PC-9 (cell line): ENCODE data around the gene RARB. TPM values are rescaled to one million over a fixed set of nuclear protein-coding genes. Genes with fewer than 3 reads are reported as not detected.

Experiments
- BruUV-seq: library from RNA; stranded (reverse); fragments of 400-500 nt; replicated peaks from 2 replicates; lab custom pipeline; 2021; lab: Mats Ljungman, UMichigan
- CTCF ChIA-PET: fragments of 300-600 bp; sonication (Branson Sonifier 250); formaldehyde crosslinking; loops from one replicate; lab custom pipeline; 2022; ENCODE audit warnings: antibody characterized with exemption; lab: Charles Lee
- POLR2A ChIA-PET: fragments of 300-600 bp; sonication (Branson Sonifier 250); formaldehyde crosslinking; loops from one replicate; lab custom pipeline; 2022; ENCODE audit warnings: antibody characterized with exemption; ENCODE audit not compliant: unreplicated experiment; lab: Charles Lee
- DNase-seq, 2 experiments: peaks; one replicate each; pipeline versions ENCODE4 v3.0.0 to v3.0.0-alpha.2; 2015 to 2022; ENCODE audit warnings: mixed read lengths in 1 of 2
- H2AFZ ChIP-seq: fragments of 200-600 bp; sonication (generic); 2 replicates; pipeline ENCODE4 v1.8.1; 2017; ENCODE audit warnings: antibody characterized with exemption
- H3F3A ChIP-seq: fragments of 200-600 bp; sonication (generic); 2 replicates; pipeline ENCODE4 v1.8.1; 2017; ENCODE audit warnings: antibody characterized with exemption, mild to moderate bottlenecking, low read depth; ENCODE audit not compliant: insufficient read depth
- H3K27ac ChIP-seq: fragments of 200-600 bp; sonication (generic); 2 replicates; pipeline ENCODE4 v1.6.1; 2016; ENCODE audit warnings: mixed run types
- H3K27me3 ChIP-seq: fragments of 200-600 bp; sonication (generic); 2 replicates; pipeline ENCODE4 v1.6.1; 2016; ENCODE audit warnings: low read depth, mixed run types; ENCODE audit not compliant: insufficient read depth
- H3K36me3 ChIP-seq: fragments of 200-600 bp; sonication (generic); 2 replicates; pipeline ENCODE4 v1.6.1; 2016; ENCODE audit warnings: low read depth, mixed run types
- H3K4me1 ChIP-seq: fragments of 200-600 bp; sonication (generic); replicated peaks from 2 replicates; pipeline ENCODE4 v1.6.1; 2016; ENCODE audit warnings: mixed run types; ENCODE audit not compliant: insufficient read depth
- H3K4me2 ChIP-seq: fragments of 200-600 bp; sonication (generic); 2 replicates; pipeline ENCODE4 v1.6.1; 2017; ENCODE audit warnings: mixed run types
- H3K4me3 ChIP-seq: fragments of 200-600 bp; sonication (generic); 2 replicates; pipeline ENCODE4 v1.6.1; 2016; ENCODE audit warnings: mixed run types
- H3K79me2 ChIP-seq: fragments of 200-600 bp; sonication (generic); 2 replicates; pipeline ENCODE4 v1.6.1; 2017; ENCODE audit warnings: low read depth, mixed run types
- H3K9me2 ChIP-seq: fragments of 200-600 bp; sonication (generic); 2 replicates; pipeline ENCODE4 v1.8.1; 2017; ENCODE audit warnings: mild to moderate bottlenecking; ENCODE audit not compliant: insufficient read depth
- H3K9me3 ChIP-seq: fragments of 200-600 bp; sonication (generic); 2 replicates; pipeline ENCODE4 v1.8.1; 2016; ENCODE audit warnings: low read depth; ENCODE audit not compliant: insufficient read depth
- H4K20me1 ChIP-seq: fragments of 200-600 bp; sonication (generic); 2 replicates; pipeline ENCODE4 v1.8.1; 2017; ENCODE audit not compliant: insufficient read depth
- CTCF ChIP-seq: fragments of 200-600 bp; sonication (generic); conservative IDR thresholded peaks from 2 replicates; pipeline ENCODE4 v1.6.1; 2017; ENCODE audit warnings: mixed run types, antibody characterized with exemption, mild to moderate bottlenecking, moderate library complexity
- EZH2 ChIP-seq: fragments of 200-600 bp; sonication (generic); IDR thresholded peaks from 2 replicates; pipeline ENCODE4 v1.8.0; 2017; ENCODE audit warnings: antibody characterized with exemption, low read depth
- intact Hi-C: fragments of 100-400 bp; cut with micrococcal nuclease; formaldehyde crosslinking; loops from one replicate; pipeline ENCODE4 v1.10.0; 2022; ENCODE audit not compliant: unreplicated experiment
- total RNA-seq: library from RNA; stranded (reverse); gene quantifications from 2 replicates; pipeline ENCODE4 v1.2.3, GENCODE V29; 2021

Gene RARB
- total RNA-seq, 1 experiment from 2014 or later, result 1.0 TPM

- 0 out of 2 replicates have a peak, but pooled peaks cover 11% of the 10 kb centered on the region for H3F3A ChIP-seq
- no peak overlapping the region for H3K27ac ChIP-seq
- no peaks in the 10 kb centered on the region for H3K9me3 ChIP-seq
- TF ChIP-seq EZH2, result no peak
- no peak for TF ChIP-seq CTCF
- no peaks in the 10 kb centered on the region for H3K79me2 ChIP-seq
- H3K27me3 ChIP-seq, result no peaks in the 10 kb centered on the region
- BruUV-seq, result no TSS peak
- DNase-seq, result no peak
- no peak overlapping the region for H2AFZ ChIP-seq
- POLR2A ChIA-PET, result no interaction called here
- intact Hi-C loops, result no loop called here
- no peaks in the 10 kb centered on the region for H3K9me2 ChIP-seq
- H3K36me3 ChIP-seq, result no peaks in the 10 kb centered on the region
- H3K4me3 ChIP-seq, result no peak overlapping the region
- CTCF ChIA-PET, result no interaction called here
- H3K4me2 ChIP-seq, result no peak overlapping the region
- H3K4me1 ChIP-seq, result peaks cover 18% of the 10 kb centered on the region
- no peaks in the 10 kb centered on the region for H4K20me1 ChIP-seq
Measured at GRCh38 chr3:25432176-25432720, 4.2 kb downstream of the RARB start.

- H2AFZ ChIP-seq, result no peak overlapping the region
- TF ChIP-seq EZH2 (no peak), CTCF (no peak)
- H3K4me1 ChIP-seq, result peaks cover 18% of the 10 kb centered on the region
- H4K20me1 ChIP-seq, result no peaks in the 10 kb centered on the region
- ChIA-PET CTCF (no interaction called here), POLR2A (no interaction called here)
- no peaks in the 10 kb centered on the region for H3K27me3 ChIP-seq
- no peaks in the 10 kb centered on the region for H3K9me3 ChIP-seq
- no peak overlapping the region for H3K4me3 ChIP-seq
- intact Hi-C loops, result no loop called here
- H3K4me2 ChIP-seq, result no peak overlapping the region
- DNase-seq, result no peak
- no peaks in the 10 kb centered on the region for H3K36me3 ChIP-seq
- BruUV-seq, result no TSS peak
- no peaks in the 10 kb centered on the region for H3K9me2 ChIP-seq
- no peaks in the 10 kb centered on the region for H3K79me2 ChIP-seq
- no peak overlapping the region for H3K27ac ChIP-seq
- 0 out of 2 replicates have a peak, but pooled peaks cover 11% of the 10 kb centered on the region for H3F3A ChIP-seq
Measured at GRCh38 chr3:25433106-25433505, 5.0 kb downstream of the RARB start.

- 0 out of 2 replicates have a peak, but pooled peaks cover 11% of the 10 kb centered on the region for H3F3A ChIP-seq
- no peak overlapping the region for H2AFZ ChIP-seq
- no peaks in the 10 kb centered on the region for H3K36me3 ChIP-seq
- no peak overlapping the region for H3K4me2 ChIP-seq
- no peaks in the 10 kb centered on the region for H3K27me3 ChIP-seq
- BruUV-seq, result no TSS peak
- H3K9me3 ChIP-seq, result no peaks in the 10 kb centered on the region
- no peak overlapping the region for H3K4me3 ChIP-seq
- TF ChIP-seq CTCF (no peak), EZH2 (no peak)
- H3K79me2 ChIP-seq, result no peaks in the 10 kb centered on the region
- no peak for DNase-seq
- ChIA-PET POLR2A (no interaction called here), CTCF (no interaction called here)
- H4K20me1 ChIP-seq, result no peaks in the 10 kb centered on the region
- H3K27ac ChIP-seq, result no peak overlapping the region
- intact Hi-C loops, result no loop called here
- H3K4me1 ChIP-seq, result peaks cover 18% of the 10 kb centered on the region
- no peaks in the 10 kb centered on the region for H3K9me2 ChIP-seq
Measured at GRCh38 chr3:25433868-25434267, 5.8 kb downstream of the RARB start.
